T47D (cell line): Measurements from ENCODE around the gene VPS4B.
"Not testable (repeated sequence)": the region's sequence is repeated elsewhere in the genome, so short reads cannot be mapped to it uniquely, and the experiment has no call there.

Experiments used
- DNase-seq, 2 experiments: peaks; one replicate each; pipeline versions ENCODE4 v3.0.0 to v3.0.0-alpha.2; 2011 to 2012; ENCODE audit warnings: low read depth in 1 of 2, low spot score in 1 of 2
- JUND ChIP-seq: IDR thresholded peaks from 2 replicates; pipeline ENCODE4 v1.6.1; 2012; ENCODE audit warnings: low read depth
- in situ Hi-C: cut with HindIII; loops from 2 replicates; pipeline ENCODE4 v1.10.0; 2016; ENCODE audit warnings: low sequenced_read_pairs, low pct_unique_long_range_greater_than_20kb

The VPS4B gene

DNA sequence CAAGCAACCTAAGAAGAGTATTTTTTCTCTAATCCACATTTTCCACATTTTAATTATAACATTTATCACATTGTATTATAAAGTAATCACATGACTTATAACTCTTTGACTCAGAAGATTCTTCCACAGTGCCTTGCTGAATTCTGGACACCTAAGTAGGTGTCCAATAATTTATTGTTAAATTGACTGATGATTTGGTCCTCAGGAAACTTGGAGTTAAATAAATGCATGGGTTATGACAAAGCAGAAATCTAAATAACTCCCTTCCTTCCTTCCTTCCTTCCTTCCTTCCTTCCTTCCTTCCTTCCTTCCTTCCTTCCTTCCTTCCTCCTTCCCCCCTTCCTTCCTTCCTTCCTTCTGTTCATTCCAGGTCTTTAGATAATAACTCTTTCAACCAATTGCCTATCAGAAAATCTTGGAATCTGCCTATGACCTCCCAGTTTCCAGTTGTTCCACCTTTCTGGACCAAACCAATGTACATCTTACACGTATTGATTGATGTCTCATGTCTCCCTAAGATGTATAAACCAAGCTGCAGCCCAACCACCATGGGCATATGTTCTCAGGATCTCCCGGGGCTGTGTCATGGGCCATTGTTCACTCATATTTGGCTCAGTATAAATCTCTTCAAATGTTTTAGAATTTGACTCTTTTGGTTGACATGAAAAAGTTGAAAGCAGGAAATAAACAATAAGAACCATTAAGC lies 44.8 kb downstream of the VPS4B start:
- in situ Hi-C loops: no loop called here
- DNase-seq: no peak

DNA sequence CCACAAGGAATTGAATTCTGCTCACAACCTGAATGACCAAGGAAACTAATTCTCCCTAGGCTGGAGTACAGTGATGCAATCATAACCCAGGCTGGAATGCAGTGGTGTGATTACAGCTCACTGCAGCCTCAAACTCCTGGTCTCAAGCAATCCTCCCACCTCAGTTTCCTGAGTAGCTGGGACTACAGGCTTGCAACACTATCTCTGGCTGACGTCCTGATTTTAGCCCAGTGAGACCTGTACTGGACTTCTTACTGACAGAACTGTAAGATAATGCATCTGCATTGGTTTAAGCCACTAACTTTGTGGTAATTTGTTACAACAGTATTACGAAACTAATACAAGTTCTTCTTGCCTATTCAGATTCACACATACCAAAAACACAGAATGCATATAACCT lies 45.7 kb downstream of the VPS4B start:
- no peak for TF ChIP-seq JUND
- DNase-seq: no peak
- in situ Hi-C loops: no loop called here

More for the DNA sequence above, 44.8 kb downstream of the VPS4B start:
- no peak for TF ChIP-seq JUND

DNA sequence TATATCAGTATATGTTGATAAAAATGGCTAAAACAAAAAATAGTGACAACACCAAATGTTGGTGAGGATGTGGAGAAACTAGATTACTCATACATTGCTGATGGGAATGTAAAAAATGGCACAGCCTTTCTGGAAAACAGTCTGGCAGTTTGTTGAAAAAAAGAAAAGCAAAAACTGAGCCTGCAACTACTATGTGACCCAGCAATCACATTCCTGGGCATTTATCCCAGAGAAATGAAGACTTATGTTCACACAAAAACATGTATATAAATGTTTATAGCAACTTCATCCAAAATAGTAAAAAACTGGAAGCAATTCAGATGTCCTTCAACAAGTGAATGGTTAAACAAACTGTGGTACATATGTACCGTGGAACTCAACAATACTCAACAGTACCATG lies 47.7 kb downstream of the VPS4B start:
- DNase-seq: no peak
- no peak for TF ChIP-seq JUND
- in situ Hi-C loops: no loop called here

DNA sequence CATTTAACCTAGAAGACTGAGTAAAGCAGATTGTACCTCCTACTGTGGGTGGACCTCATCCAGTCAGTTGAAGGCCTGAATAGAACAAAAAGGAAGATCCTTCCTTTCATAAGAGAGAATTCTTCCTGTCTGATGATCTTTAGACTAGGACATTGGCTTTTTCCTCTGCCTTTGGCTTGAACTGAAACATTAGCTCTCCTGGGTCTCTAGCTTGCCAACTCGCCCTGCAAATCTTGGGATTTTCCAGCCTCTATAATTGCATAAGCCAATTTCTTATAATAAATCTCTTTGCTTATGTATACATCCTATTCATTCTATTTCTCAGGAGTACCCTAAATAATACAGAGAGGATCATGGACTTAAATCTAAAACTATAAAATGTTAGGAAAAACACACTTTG lies 49.1 kb downstream of the VPS4B start:
- in situ Hi-C loops: no loop called here
- no peak for DNase-seq
- no peak for TF ChIP-seq JUND

DNA sequence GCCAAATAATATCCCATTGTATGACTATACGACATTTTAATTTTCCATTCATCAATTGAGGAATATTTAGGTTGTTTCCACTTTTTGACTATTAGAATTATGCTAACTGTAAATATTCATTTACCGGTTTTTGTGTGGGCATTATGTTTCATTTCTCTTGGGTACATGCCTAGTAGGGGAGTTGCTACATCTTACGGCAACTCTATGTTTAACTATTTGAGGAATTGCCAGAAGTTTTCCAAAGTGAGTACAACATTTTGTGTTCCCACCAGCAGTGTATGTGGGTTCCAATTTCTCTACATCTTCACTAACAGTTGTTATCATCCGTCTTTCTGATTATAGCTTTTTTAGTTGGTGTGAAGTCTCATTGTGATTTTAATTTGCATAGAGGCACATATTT lies 53.7 kb downstream of the VPS4B start:
- TF ChIP-seq JUND: no peak
- DNase-seq: no peak
- in situ Hi-C loops: no loop called here

DNA sequence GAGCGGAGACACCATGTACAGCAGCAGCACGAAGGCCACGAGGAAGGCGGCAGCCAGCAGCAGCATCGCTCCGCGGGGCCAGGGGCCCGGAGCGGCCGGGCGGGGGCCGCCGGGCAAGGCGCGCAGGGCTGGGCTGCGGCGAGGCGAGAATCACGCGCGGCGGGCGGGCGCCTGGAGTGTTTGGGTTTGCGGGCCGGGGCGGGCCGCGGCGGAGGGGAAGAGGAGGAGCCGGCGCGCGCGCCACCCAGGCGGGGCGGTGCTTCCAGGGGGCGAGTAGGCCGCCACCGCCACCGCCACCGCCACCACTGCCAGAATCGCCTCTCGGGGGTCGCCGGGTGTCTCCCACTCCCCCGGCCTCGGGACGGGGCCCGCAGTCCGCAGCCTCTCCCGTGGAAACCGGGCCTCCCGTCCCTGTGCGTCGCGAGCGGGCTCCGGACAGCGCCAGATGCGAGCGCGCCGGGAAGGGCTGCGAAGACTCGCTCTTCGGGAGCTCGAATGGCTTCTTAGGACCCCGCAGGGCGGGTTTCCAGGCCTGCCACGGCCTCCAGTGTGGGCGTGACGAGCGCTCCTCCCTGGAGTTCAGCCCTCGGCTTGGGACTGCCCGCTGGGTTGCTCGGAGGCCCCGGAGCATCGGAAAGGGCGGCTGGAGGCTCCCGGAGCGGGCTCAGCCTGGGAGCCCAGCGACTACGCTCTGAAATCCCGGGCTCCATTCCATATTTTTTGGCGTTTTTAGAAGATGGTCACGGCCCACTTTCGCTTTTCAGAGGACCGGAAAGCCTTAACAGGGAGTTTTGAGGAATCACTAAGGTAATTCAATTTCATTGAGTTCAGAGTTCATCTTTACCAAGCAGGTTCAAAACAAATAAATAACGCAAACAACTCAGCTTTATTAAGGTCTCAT lies 55.0 kb downstream of the VPS4B start, which contains the start of gene KDSR:
KDSR (minus strand) TSS at position 154 of the 901 bp plus-strand sequence; CDS start at position 66, 88 bp downstream.
- peak; percentile 81; the same call in 1 of the 2 replicates for TF ChIP-seq JUND
- in situ Hi-C loops: no loop called here
- DNase-seq: peak; percentile 74 to 98

DNA sequence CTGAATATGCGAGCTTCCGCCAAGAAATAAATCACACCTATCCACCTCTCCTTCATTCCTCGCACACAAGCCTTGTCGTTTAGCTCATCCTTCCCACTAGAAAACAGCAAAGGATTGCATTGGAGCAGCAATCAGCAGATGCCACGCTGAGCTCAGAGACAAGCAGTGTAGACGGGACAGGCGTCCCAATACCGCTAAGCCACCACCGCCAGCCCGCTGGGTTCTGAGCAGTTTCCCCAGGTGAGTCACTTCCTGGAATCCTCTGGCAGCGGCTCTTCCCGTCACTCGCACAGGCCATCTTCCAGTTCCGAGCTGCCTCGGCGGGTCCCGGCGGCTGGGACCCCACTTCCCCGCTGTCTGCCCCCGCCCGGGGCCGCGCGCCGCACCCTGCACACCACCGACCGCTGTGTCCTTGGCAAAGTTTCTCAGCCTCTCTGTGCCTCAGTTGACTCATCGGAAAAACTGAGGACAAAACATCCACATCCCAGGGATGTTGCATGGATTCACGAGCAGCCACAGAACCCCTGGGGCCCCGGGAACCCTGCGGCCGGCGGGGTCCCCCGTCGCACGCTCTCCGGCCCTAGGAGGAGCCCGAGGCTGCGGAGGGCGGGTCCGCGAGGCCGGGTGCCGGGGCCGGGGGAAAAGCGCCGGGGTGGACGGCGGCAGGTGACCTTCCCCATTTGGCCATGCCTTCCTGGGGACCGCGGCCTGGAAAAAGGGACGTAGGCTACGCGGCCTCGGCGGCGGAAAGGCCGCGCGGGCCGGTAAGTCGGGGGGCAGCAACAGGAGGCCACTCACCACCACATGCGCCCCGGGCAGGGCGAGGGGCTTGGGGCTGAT lies 55.8 kb downstream of the VPS4B start:
- DNase-seq: peak; percentile 38 to 57
- no peak for TF ChIP-seq JUND
- in situ Hi-C loops: no loop called here

DNA sequence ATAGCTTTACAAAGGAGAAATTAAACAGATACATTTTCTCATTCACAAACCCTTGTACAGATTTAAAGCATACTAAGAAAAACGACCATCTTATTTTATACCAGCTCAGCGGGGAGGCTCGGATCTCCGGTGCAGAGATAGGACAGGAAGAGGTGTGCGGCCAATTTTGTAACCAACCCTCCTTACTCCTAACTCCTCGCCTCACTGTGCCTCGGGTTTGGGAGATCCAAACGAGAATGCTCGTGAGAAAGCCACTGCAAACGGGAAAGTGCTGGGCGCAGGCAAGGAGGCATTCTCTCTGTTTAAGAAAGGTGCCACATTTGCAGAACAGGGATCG lies 56.4 kb downstream of the VPS4B start:
- DNase-seq: peak in 1 of 2 experiments; percentile 13
- in situ Hi-C loops: no loop called here
- TF ChIP-seq JUND: no peak

DNA sequence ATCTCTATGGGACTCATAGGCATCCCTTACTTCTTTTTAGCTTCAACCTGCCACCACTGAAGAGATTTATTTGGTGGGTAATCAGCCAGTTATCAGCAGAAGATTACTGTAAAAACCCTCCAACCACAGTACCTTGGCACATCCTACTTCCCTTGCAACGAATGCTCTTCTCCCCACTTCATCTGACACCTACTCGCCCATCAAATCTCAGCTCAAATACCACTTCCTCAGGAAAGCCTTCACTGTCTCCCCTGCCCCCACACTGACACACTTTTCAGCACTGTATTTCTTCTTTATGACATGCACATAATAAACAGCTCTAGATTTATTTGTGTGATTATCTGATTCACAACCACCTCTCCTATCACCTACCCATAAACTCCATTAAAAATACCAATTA lies 58.3 kb downstream of the VPS4B start:
- no peak for TF ChIP-seq JUND
- in situ Hi-C loops: no loop called here

DNA sequence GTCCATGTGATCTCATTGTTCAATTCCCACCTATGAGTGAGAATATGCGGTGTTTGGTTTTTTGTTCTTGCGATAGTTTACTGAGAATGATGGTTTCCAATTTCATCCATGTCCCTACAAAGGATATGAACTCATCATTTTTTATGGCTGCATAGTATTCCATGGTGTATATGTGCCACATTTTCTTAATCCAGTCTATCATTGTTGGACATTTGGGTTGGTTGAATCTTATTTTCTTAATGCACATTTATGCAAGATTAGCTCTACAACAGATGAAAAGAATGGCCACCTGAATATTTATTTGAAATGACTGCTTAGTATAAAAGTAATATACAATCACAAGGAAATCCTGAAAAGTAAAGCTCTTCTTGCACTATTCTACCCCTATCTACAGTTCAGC lies 58.9 kb downstream of the VPS4B start:
- in situ Hi-C loops, DNase-seq: not testable (repeated sequence)

More for the DNA sequence above, 58.3 kb downstream of the VPS4B start:
- no peak for DNase-seq

DNA sequence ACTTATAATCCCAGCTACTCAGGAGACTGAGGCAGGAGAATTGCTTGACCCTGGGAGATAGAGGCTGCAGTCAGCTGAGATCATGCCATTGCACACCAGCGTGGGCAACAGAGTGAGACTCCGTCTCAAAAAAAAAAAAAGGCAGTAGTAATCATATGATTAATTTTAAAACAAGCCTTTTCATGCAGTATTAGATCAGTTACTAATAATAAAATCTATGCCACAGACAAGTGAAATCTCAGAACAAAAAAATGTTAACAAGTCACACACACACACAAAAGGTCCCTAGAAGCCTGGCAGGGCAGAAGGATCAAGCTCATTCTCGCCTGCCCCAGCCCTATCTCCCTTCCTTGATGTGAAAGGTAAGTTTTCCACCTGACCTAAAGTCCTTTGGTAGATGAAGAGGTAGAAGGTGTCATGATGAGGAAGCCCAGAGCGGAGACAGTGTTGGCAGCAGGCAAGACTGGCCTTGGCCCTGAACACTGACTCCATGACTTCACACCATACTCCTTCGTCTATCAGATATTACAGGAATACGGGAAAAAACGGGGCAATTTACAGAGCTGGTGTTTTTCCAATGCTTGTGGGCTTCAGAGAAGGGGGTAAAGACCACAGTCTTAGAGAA lies 65.9 kb downstream of the VPS4B start:
- no peak for DNase-seq
- no peak for TF ChIP-seq JUND
- in situ Hi-C loops: no loop called here

DNA sequence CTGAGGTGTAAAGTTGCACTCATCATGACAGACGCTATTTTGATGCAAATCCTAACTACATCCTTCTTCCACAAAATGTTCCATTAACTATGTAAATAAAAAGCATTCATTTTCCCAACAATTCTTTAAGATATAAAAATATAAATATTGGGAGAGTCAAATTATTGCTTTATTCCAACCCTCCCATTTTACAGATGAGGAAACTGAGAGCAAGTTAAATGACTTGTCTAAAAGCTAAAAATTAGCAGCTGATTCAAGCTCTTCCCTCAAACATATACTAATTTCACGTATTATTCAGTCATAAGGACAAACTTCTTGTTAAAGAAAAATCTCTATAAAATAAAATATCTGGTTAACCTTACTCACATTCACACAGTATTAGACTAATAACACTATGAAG lies 72.0 kb downstream of the VPS4B start:
- no peak for TF ChIP-seq JUND
- DNase-seq: no peak
- in situ Hi-C loops: no loop called here
